ENCODE measurements around the gene RASIP1.

Gene RASIP1

GRCh38 chr19:48756686-48757085 lies 16.3 kb upstream of the RASIP1 start:
- H3K9me3 ChIP-seq (ENCODE audit: insufficient read depth, low read depth, low read length): no peaks in the 10 kb centered on the region
- H3K79me2 ChIP-seq (ENCODE audit: insufficient read depth, low read length): no peaks in the 10 kb centered on the region
- H3K27me3 ChIP-seq (ENCODE audit: insufficient read depth, low read length, poor library complexity, severe bottlenecking): no peaks in the 10 kb centered on the region
- H4K20me1 ChIP-seq (ENCODE audit: insufficient read depth, low read length, poor library complexity, severe bottlenecking): no peaks in the 10 kb centered on the region
- no peak overlapping the region for H3K9ac ChIP-seq (ENCODE audit: low read depth, low read length, poor library complexity, severe bottlenecking)
- no peaks in the 10 kb centered on the region for H3K36me3 ChIP-seq (ENCODE audit: insufficient read depth, low read length)
- H3K9me2 ChIP-seq (replicated peaks; ENCODE audit: low read depth, low read length): no peaks in the 10 kb centered on the region
- no peak for TF ChIP-seq CTCF (conservative IDR thresholded peaks at IDR 0.05; ENCODE audit: low read length)
- TF ChIP-seq EZH2phosphoT487 (IDR thresholded peaks at IDR 0.05; ENCODE audit: borderline replicate concordance): no peak
- H3K4me2 ChIP-seq (ENCODE audit: low read depth, low read length, poor library complexity, severe bottlenecking): no peak overlapping the region
- no peaks in the 10 kb centered on the region for H3F3A ChIP-seq (ENCODE audit: low read depth)
- no peak overlapping the region for H3K4me3 ChIP-seq (ENCODE audit: low read length, poor library complexity, severe bottlenecking)
- H3K4me1 ChIP-seq (ENCODE audit: insufficient read depth, low read length, poor library complexity, severe bottlenecking): peaks cover 4% of the 10 kb centered on the region
- no peak overlapping the region for H2AFZ ChIP-seq (ENCODE audit: low read length)

GRCh38 chr19:48756212-48756611 lies 15.8 kb upstream of the RASIP1 start:
- H3K27me3 ChIP-seq (ENCODE audit: insufficient read depth, low read length, poor library complexity, severe bottlenecking): no peaks in the 10 kb centered on the region
- TF ChIP-seq CTCF (conservative IDR thresholded peaks at IDR 0.05; ENCODE audit: low read length): no peak
- no peak for TF ChIP-seq EZH2phosphoT487 (IDR thresholded peaks at IDR 0.05; ENCODE audit: borderline replicate concordance)
- H3K4me3 ChIP-seq (ENCODE audit: low read length, poor library complexity, severe bottlenecking): no peak overlapping the region

GRCh38 chr19:48755787-48756186 lies 15.4 kb upstream of the RASIP1 start:
- Histone ChIP-seq H2AFZ (ENCODE audit: low read length) (no peak overlapping the region), H3K4me1 (ENCODE audit: insufficient read depth, low read length, poor library complexity, severe bottlenecking) (peaks cover 4% of the 10 kb centered on the region), H4K20me1 (ENCODE audit: insufficient read depth, low read length, poor library complexity, severe bottlenecking) (no peaks in the 10 kb centered on the region)

More at GRCh38 chr19:48756212-48756611, 15.8 kb upstream of the RASIP1 start:
- H3K4me1 ChIP-seq (ENCODE audit: insufficient read depth, low read length, poor library complexity, severe bottlenecking): peaks cover 4% of the 10 kb centered on the region
- H3F3A ChIP-seq (ENCODE audit: low read depth): no peaks in the 10 kb centered on the region
- no peaks in the 10 kb centered on the region for H3K9me2 ChIP-seq (replicated peaks; ENCODE audit: low read depth, low read length)
- H3K9ac ChIP-seq (ENCODE audit: low read depth, low read length, poor library complexity, severe bottlenecking): no peak overlapping the region
- H2AFZ ChIP-seq (ENCODE audit: low read length): no peak overlapping the region
- H4K20me1 ChIP-seq (ENCODE audit: insufficient read depth, low read length, poor library complexity, severe bottlenecking): no peaks in the 10 kb centered on the region
- no peak overlapping the region for H3K4me2 ChIP-seq (ENCODE audit: low read depth, low read length, poor library complexity, severe bottlenecking)
- no peaks in the 10 kb centered on the region for H3K9me3 ChIP-seq (ENCODE audit: insufficient read depth, low read depth, low read length)
- H3K79me2 ChIP-seq (ENCODE audit: insufficient read depth, low read length): no peaks in the 10 kb centered on the region
- no peaks in the 10 kb centered on the region for H3K36me3 ChIP-seq (ENCODE audit: insufficient read depth, low read length)

More at GRCh38 chr19:48755787-48756186, 15.4 kb upstream of the RASIP1 start:
- TF ChIP-seq EZH2phosphoT487 (IDR thresholded peaks at IDR 0.05; ENCODE audit: borderline replicate concordance) (no peak), CTCF (conservative IDR thresholded peaks at IDR 0.05; ENCODE audit: low read length) (no peak)
- no peaks in the 10 kb centered on the region for H3K9me2 ChIP-seq (replicated peaks; ENCODE audit: low read depth, low read length)
- H3K27me3 ChIP-seq (ENCODE audit: insufficient read depth, low read length, poor library complexity, severe bottlenecking): no peaks in the 10 kb centered on the region
- H3K79me2 ChIP-seq (ENCODE audit: insufficient read depth, low read length): no peaks in the 10 kb centered on the region
- H3K9ac ChIP-seq (ENCODE audit: low read depth, low read length, poor library complexity, severe bottlenecking): no peak overlapping the region
- no peaks in the 10 kb centered on the region for H3K9me3 ChIP-seq (ENCODE audit: insufficient read depth, low read depth, low read length)
- no peak overlapping the region for H3K4me2 ChIP-seq (ENCODE audit: low read depth, low read length, poor library complexity, severe bottlenecking)
- H3K36me3 ChIP-seq (ENCODE audit: insufficient read depth, low read length): no peaks in the 10 kb centered on the region
- no peaks in the 10 kb centered on the region for H3F3A ChIP-seq (ENCODE audit: low read depth)
- H3K4me3 ChIP-seq (ENCODE audit: low read length, poor library complexity, severe bottlenecking): no peak overlapping the region

Measured in Loucy (cell line).